ENCODE measurements around the gene GABPB2. TPM values are rescaled to one million over a fixed set of nuclear protein-coding genes. Genes with fewer than 3 reads are reported as not detected.
A peak's percentile ranks its signal among the peaks of the same experiment; 100 is the strongest.

Gene GABPB2
- polyA plus RNA-seq, 3 donors: 9.1 to 17.5 (median 14.7) TPM

DNA sequence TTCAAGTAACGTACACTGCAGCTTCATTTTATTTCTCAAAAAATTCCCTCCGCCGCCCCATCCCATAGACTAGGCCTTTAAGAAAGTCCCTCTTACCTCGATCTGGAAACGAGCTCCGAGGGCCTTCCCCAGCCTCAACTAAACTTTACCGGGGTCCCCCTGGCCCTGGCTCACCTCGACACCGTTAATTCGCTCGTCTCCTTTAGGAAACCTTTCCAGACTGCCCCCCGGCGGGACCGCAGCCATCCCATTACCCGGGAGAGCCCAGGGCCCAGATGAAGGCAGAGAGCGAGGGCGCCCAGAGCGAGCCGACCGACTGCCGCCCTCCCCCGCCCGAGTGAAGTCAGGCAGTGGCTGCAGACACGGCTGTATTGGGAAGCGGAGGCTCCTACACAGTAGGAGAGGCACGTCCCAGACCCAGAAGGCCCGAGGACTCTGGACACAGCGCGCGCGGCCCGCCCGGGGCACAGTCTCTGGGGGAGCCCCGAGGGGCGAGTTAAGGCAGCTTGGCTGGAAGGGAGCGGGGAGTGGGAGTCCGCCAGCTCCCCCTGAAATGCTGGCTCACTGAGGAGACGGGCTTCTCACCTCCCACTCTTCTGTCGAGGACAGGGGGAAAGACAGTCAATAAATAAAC lies 61.3 kb downstream of the GABPB2 start:
- DNase-seq: no peak

- no peak for DNase-seq
Observed at GRCh38 chr1:151132335-151133017, 61.9 kb downstream of the GABPB2 start.

DNA sequence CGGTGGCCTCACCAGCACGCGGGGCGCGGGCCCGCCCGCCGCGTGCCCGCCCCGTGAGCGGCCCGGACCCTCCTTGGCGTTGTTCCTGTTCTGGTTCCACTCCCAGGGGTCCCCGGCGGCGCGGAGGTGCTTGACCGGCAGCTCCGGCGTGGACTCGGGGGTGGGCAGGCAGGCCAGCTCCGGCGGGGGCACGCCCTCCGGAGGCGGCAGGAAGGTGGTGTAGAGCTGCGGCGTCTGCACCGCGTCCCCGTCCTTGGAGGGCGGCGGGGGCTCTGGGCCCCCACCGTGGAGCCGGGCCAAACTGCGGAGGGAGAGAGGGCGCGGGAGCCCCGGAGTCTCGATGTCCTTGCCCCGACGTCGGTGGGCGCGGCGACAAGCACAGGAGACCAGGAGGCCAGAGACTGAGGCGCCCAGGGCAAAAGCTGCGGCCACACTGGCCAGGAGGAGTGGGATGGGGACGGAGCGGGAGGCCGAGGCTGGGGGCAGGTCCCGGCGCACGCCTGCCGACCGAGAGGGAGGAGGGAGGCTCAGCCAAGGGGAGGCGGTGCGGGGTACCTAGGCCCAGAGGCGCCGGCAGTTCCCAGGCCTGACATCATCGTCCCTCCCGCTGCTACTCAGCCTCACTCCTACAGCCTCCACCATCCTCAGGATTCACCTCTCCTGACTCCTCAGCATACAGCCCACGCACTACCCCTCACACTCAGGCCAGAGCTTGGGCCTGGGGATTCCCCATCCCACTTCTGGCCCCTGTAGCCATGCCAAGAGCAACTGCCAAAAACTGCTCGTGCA lies 62.7 kb downstream of the GABPB2 start:
- no peak for DNase-seq

- DNase-seq: no peak
Observed at GRCh38 chr1:151134396-151134795, 63.8 kb downstream of the GABPB2 start.

DNA sequence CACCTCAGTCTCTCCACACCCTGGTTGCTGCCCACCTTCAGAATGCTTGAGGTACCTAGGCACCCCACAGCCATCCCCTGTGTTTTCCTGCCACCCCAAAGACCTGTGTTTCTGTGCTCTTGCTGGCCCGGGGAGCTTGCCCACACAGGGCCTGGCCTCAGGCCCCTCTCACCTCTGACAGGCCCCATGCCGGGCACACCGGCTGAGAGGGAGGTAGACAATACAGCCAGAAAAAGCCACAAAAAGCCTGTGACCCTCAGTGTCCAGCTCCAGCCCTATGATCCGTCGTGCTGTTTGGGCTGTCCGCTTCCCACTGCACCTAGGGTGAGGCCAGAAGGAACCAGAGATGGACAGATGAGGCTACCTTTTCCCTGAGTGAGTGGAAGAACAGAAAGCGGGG lies 64.4 kb downstream of the GABPB2 start:
- DNase-seq: no peak

DNA sequence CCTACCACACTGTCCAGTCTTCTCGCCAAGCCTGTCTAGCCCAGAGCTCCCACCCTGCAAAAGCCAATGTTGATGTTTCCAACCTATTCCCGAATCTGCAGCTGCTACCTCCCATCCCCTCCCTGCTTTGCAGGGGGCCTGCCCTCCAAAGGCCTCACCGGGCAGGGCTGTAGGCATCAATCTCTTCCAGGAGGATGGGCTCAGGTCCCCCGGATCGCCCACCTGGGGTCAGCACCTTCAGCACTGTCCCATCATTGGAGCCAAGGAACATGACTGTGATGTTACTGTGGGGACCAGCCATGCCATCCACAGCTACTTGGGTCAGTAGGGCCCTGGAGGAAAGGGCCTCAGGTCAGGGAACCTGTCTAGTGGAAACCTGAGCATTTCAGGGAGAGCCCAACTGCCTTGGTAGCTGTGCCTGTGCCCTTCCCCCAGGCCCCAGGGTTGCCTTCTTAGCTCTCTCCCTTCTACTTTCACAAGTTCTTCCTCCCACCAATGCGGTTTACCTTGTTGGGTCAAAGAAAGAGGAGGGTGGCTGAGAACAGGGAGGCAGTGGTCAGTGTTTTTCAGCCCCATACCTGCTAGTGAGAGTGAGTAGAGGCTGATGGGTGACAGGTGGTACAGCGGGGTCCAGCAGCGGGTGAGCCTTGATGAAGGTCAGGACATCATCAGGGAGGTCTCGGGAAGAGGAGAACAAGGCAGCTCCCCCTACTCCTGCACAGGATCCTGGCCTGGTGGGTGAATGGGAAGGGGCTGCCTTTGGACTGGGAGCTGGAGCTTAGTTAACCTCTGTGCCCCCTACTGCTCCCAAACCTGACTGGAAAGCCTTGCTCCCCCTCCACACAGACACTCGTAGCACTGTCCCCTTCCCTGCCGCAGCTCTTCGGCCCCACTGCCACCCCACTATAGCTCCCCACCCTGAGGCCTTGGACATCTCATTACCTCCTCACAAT lies 65.1 kb downstream of the GABPB2 start:
- DNase-seq: no peak

GRCh38 chr1:151137789-151138188 lies 67.2 kb downstream of the GABPB2 start:
- no peak for DNase-seq

- no peak for DNase-seq
Observed at GRCh38 chr1:151142411-151143056, 72.0 kb downstream of the GABPB2 start.

DNA sequence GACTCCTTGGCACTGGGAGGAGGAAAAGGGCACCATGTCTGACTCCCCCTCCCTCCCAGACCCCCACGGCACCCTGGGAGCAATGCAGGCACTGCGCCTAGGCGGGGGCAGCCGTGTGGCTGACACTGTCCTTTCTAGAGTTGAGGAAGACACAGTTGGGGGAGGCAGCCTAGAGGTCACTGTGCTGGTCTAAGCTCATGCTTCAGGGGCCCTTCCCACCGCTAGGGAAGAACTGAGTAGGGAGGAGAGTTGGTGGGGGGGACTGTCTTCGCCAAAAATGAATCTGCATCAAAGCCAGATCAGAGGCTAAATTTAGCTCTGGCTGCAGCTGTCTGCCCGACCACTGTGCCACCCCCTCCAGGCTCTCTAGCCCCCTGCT lies 72.5 kb downstream of the GABPB2 start:
- no peak for DNase-seq

DNA sequence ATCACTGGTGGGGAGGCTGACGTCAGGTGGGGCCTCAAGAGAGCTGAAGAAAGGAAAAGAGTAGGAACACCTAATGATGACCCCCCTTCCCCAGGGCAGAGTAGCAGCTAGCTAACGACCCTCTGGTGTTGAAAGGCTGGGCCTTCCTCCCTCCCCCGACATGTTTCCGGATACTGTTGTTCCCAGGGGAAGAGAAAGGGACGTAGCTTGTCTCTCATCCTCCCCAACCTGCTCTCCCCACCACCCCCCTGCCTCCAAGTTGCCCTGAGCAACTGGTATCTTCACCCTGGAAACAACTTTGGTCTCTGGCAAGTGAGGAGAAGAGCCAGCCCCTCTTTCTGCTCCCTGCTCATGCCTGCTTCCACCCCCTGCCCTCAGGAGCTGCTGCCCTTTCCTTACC lies 73.4 kb downstream of the GABPB2 start:
- no peak for DNase-seq

GRCh38 chr1:151144474-151145303 lies 74.1 kb downstream of the GABPB2 start:
- DNase-seq: no peak

- no peak for DNase-seq
Observed at GRCh38 chr1:151145304-151146071, 74.9 kb downstream of the GABPB2 start.

GRCh38 chr1:151146072-151146411 lies 75.5 kb downstream of the GABPB2 start:
- DNase-seq: no peak

DNA sequence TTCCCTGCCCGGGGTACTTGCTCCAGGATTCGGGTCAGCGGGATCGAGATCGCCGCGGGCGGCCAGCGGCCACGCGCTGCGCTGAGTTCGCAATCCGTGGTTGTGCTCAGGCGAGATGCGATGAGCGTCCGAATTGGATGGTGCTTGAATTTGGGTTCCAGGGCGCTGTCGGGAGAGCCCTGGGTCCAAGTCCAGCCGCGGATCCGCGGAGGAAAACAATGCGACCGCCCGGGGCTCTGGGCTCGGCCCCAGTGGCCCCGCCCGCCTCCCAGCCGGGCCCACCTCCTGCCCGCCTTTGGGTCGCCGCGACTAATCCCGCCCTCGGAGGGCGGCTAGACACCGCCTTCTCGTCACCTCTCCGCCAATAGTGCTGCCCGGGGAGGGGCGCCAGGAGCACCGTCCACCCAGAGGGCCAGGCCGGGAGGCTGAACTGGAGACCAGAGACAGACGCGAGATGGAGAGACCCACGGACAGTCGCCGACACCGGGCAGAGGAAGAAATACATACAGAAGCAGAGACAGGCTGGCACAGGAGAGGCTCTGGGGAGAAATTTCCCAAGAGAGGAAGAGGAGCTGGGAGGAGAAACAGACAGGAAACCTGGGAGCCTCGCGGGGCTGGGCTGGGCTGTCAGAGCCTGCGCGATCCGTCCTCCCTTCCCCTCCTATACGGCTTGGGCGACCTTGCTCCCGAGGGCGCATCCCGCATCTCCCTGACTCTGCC lies 76.0 kb downstream of the GABPB2 start, which contains the start of gene SEMA6C:
Gene SEMA6C (minus strand): TSS at position 220 of the 720 bp plus-strand sequence. CDS start 4,010 bp downstream, outside the sequence.
- peak; percentile 94 for DNase-seq

DNA sequence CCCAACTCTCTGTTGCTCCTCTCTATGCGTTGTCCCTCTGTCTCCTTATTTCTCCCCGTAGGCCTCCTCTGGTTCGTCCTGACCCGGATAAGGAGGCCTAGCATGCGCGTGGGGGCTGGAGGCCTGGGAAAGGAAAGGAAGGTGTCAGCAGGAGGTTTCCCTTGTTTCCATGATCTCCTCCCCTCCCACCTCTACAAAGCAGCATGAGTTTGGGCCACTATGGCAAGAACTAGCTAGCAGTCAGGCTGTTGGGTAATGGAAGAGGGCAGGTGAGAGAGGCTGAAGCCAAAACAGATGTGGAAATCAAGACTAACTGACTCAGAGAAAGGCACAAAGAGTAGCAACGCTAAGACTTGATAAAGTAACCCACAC lies 76.6 kb downstream of the GABPB2 start:
- no peak for DNase-seq

DNA sequence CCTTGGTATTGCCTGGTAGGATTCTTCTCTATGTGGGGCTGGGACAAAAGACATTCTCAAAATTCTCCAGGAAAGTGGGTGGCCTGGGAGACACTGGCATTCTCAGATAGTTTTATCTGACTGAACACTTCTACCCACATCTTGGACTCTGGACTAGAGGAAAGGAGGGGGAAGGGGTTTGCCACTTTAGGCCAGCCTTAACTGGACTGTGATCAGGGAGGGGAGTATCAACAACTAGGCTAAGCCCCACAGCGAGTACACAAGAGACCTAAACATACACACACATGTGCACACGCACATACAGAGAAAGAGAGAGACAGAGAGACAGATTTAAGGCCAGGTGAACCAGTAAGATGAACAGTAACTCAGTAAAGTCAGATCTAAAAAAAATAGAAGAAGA lies 77.1 kb downstream of the GABPB2 start:
- no peak for DNase-seq

DNA sequence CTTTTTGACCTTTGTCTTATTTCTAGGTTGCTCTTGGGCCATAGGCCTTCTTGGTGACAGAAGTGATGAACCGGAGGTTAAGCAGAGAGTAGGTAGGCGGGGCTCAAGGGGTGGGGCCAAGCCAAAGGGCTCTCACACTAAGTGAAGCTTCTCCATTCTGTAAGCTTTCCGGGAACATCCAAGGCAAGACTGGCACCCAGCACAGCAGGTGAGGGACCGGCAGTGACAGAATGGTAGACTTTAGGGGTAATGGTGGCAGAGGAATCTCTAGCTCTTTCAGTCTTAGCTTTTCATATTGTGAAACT lies 85.9 kb downstream of the GABPB2 start, which contains the start of gene TNFAIP8L2:
Gene TNFAIP8L2 (plus strand): TSS at position 135 of the 305 bp plus-strand sequence. CDS start 2,049 bp downstream, outside the sequence.
- DNase-seq: no peak

GRCh38 chr1:151157067-151157531 lies 86.5 kb downstream of the GABPB2 start:
- DNase-seq: no peak

DNA sequence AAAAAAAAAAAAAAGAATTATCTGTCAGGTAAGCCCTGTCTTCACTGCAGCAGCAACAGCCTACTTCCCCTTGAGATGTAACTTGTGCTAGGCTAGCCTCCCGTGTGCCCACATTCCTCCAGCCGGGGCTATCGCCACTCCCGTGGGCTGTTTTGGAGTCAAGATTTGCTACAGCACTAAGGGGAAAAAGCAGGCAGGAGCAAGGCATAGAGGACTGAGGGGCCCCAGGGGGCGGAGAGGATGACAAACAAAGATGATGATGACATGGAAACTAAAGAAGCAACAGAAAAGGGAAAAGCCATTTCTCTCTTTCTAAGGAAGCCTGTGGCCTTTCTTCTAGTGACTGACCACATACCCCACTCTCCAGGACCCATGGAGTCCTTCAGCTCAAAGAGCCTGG lies 87.8 kb downstream of the GABPB2 start:
- no peak for DNase-seq
